Loucy (cell line): ENCODE measurements around the gene HOXC5.

Source experiments
- EZH2phosphoT487 ChIP-seq: fragments of 200-600 bp; IDR thresholded peaks from 2 replicates; pipeline ENCODE4 v1.6.1; 2018; ENCODE audit warnings: antibody characterized with exemption, mild to moderate bottlenecking, moderate library complexity, borderline replicate concordance
- TF ChIP-seq, protein P1 (sequence below): fragments of 200-600 bp; sonication (generic); conservative IDR thresholded peaks from 2 replicates; pipeline ENCODE4 v1.5.1; 2014; ENCODE audit warnings: mild to moderate bottlenecking, antibody characterized with exemption, low read length

DNA sequence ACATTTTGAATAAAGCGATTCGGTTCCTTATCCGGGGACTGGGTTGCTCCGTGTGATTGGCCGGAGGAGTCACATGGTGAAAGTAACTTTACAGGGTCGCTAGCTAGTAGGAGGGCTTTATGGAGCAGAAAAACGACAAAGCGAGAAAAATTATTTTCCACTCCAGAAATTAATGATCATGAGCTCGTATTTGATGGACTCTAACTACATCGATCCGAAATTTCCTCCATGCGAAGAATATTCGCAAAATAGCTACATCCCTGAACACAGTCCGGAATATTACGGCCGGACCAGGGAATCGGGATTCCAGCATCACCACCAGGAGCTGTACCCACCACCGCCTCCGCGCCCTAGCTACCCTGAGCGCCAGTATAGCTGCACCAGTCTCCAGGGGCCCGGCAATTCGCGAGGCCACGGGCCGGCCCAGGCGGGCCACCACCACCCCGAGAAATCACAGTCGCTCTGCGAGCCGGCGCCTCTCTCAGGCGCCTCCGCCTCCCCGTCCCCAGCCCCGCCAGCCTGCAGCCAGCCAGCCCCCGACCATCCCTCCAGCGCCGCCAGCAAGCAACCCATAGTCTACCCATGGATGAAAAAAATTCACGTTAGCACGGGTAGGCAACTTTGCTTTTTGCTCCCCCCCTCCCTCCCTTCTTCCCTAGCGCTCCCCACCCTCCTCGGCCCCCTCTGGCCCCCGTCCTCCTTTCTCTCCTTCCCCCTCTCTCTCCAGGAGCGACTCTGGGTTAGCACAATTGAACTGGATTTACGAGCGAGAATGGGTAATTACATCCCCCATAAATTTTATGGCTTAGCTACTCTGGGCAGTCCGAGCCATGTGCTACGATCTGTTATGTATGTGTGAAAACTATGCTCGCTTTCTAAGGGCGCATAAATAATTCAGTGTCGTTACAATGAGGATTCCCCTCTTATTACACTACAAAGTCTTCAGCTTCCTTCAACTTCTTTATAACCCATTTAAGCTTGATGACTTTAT is 21.2 kb downstream of the HOXC5 start, which contains the start of gene HOXC4:
- TF ChIP-seq, protein P1, sequence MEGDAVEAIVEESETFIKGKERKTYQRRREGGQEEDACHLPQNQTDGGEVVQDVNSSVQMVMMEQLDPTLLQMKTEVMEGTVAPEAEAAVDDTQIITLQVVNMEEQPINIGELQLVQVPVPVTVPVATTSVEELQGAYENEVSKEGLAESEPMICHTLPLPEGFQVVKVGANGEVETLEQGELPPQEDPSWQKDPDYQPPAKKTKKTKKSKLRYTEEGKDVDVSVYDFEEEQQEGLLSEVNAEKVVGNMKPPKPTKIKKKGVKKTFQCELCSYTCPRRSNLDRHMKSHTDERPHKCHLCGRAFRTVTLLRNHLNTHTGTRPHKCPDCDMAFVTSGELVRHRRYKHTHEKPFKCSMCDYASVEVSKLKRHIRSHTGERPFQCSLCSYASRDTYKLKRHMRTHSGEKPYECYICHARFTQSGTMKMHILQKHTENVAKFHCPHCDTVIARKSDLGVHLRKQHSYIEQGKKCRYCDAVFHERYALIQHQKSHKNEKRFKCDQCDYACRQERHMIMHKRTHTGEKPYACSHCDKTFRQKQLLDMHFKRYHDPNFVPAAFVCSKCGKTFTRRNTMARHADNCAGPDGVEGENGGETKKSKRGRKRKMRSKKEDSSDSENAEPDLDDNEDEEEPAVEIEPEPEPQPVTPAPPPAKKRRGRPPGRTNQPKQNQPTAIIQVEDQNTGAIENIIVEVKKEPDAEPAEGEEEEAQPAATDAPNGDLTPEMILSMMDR: no peak
- TF ChIP-seq EZH2phosphoT487: no peak
